GM21423 (cell line): ENCODE data around the gene ZP2.
"Not testable (repeated sequence)": the region's sequence is repeated elsewhere in the genome, so short reads cannot be mapped to it uniquely, and the experiment has no call there.

Experiments used
- ATAC-seq: cut with Tn5 transposase; IDR thresholded peaks from one replicate; pipeline ENCODE4 v1.9.1; 2021; ENCODE audit warnings: mild to moderate bottlenecking, moderate library complexity; ENCODE audit not compliant: unreplicated experiment

Gene ZP2

DNA sequence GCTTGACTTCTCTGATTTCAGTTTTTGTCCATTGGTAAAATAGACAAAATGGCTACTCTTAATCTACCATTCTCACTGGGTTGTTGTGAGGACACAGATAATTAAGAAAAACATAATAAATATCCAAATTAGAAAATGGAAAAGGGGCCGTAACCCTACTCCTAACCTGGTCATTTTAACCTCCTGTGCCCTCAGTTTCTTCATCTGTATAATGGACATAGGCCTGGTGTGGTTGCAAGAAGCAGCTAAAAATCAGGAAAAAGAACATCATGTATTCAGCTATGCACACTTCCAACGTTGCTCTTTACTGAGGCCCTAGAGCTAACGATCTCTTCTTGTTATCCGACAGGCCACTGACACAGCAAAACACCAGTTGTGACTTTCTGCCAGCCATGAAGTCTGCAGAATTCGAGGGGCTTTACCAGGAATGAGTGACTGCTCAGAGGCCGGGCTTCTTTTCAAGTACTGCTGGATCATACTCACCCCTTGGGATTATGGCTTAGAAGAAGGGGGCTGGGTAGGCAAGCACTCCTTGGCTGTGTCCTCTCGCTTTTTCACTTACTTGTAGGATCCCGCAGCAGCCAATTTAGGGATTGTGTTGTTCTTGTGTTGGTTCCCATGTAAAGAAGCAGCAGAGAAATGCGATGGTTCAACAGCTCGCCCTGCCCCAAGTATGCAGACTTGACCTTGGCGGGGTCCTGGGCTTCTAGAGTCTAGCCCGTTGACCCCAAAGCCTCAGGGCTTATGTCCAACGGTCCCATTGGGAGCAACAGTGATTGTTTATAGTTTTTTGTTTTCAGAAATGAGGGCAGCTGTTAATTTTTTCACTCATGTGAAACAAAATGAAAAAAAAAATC lies 32.0 kb downstream of the ZP2 start:
- ATAC-seq = no peak

DNA sequence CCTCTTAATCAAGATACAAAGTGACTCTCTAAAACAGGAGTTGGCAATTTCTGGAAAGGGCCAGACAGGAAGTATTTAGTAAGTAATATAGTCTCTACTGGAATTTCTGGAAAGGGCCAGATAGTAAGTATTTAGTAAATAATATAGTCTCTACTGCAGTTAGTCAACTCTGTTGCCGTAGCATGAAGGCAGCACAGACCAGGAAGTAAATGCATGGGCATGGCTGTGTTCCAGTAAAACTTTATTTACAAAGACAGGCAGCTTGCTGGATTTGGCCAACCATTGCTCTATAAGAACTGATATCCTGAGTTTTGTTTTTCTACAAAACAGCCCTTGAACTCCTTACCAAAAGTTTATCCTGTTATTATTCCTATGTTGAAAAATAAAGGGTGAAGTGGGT lies 36.0 kb downstream of the ZP2 start:
- no peak for ATAC-seq

DNA sequence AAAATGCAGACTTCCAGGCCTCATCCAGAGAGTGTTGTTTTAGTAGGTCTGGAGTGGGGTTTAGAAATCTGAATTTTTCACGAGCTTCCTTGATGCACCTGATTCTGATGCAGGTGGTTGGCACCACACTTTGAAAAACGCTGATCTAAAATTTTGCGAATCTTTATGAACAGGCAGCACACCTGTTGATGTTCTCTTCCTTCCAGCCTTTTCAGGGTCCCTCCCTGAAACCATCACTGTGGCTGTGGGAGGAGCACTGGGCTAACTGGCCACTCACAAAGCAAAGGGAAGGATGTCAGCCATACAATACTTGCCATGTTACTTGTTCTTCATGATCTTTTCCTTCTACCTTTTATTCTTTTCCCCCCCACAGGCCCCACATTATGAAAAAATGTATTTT lies 38.7 kb downstream of the ZP2 start:
- ATAC-seq = no peak

DNA sequence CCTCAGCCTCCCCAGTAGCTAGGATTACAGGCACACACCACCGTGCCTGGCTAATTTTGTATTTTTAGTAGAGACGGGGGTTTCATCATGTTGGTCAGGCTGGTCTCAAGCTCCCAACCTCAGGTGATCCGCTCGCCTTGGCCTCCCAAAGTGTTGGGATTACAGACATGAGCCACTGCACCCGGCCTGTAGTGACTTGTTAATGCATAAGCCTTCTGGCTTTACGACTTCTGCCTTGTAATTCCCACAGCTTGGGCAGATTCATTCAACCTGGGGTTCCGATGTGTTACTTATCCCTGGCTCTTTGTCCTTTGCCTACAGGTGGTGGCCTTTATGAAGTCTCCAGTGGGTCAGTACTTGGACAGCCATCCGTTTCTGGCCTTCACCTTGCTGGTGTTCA lies 41.3 kb downstream of the ZP2 start:
- not testable (repeated sequence) for ATAC-seq

DNA sequence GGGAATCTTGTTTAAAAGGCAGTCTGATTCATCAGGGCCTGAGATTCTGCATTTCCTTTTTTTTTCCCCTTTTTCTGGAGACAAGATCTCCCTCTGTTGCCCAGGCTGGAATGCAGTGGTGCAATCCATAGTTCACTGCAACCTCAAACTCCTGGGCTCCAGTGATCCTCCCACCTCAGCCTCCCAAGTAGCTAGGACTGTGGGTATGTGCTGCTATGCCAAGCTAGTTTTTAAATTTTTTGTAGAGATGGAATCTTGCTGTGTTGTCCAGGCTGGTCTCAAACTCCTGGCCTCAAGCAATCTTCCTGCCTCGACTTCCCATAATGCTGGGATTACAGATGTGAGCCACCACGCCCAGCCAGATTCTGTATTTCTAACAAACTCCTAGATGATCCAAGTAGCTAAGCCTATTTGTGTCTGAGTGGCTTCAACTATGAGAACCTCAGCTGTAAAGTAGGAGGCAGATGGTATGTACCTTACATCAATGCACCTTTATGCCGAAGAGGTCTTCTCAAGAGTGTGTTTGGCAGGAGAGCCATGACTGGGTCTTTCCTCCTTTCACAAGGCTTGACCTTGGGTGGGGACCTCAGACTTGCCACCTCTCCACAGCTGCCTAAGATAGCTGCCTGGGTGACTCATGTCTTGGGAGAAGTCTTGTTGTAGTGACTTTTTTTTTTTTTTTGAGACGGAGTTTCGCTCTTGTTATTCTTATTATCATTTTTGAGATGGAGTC lies 42.0 kb downstream of the ZP2 start:
- no peak for ATAC-seq

DNA sequence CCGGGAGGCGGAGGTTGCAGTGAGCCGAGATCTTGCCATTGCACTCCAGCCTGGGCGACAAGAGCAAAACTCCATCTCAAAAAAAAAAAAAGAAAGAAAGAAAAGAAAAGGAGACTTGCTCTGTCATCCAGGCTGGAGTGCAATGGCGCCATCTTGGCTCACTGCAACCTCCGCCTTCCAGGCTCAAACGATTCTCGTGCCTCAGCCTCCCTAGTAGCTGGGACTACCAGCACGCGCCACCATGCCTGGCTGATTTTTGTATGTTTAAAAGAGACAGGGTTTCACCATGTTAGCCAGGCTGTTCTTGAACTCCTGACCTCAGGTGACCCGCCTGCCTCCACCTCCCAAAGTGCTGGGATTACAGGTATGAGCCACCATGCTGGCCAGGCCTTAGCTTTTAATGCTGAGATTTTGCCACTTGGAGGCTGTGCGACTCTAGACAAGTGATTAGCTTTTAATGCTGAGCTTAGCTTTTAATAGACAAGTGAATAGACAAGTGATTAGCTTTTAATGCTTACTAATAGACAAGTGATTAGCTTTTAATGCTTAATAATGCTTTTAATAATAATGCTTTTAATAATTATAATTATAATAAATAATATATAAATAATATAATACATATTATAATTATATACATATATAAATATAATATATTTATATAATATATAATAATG lies 43.3 kb downstream of the ZP2 start:
- ATAC-seq = no peak

DNA sequence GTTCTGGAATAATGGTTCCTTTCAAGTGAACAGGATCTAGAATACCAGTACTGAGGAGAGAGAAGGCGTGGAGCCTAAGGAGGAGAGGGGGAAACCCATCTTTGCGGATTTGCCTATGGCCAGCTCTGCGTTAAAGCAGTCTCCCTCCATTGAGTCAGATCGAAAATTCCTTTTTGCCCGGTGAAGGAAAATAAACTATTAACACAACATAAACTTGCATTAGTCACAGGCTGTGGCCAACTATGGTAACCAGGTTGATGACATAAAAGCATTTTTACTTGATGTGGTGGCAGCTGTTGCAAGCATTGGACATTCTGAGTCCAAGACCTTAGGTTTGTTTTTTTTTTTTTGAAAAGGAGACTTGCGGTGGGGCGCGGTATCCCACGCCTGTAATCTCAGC lies 44.0 kb downstream of the ZP2 start:
- no peak for ATAC-seq

DNA sequence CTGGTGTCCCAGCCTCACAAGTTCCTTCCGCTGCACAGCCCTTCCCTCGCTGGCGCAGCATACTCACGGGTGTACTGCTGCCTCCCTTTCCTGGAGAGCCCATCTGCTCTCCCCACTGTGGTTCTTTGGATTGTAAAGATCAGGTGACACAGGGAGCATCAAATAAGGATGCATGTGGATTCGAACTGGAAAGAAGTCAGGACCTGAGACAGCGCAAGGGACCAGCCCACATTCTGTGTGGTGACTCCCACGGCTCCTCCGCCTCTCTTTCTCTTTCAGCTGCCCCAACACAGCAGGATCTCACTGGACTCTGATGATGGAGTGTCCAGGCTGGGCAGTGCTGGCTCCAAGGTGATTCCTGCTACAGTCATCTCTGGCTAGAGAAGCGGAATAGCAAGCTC lies 44.8 kb downstream of the ZP2 start:
- no peak for ATAC-seq

DNA sequence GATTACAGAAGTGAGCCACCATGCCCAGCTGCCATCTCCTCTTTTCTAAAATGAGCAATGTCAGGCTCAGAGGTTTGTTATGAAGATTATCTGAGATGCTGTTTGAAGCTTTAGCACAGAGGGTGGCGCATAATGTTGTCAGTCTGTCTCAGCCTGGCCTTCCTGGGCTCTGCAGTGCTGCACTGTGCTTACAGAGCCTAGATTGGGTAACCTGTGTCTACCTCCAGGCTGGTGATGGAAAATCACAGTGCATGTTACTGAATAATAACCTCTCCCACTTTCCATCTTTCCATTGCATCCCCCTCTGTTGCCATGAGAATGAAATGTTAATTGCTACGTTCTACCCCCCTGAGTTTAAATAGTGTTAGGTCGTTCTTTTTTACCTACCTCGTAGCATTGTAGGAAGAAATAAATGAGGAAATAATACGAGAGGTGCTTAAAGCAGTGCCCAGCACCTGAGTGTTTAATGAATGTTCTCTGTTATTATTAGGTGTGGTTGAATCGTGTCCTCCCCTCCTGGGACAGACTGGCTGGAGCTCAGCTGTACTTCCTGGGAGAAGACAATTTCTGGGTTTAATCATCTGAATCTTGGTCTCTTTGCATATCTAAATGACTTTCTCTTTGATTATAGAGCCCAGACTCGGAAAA lies 46.7 kb downstream of the ZP2 start:
- no peak for ATAC-seq

DNA sequence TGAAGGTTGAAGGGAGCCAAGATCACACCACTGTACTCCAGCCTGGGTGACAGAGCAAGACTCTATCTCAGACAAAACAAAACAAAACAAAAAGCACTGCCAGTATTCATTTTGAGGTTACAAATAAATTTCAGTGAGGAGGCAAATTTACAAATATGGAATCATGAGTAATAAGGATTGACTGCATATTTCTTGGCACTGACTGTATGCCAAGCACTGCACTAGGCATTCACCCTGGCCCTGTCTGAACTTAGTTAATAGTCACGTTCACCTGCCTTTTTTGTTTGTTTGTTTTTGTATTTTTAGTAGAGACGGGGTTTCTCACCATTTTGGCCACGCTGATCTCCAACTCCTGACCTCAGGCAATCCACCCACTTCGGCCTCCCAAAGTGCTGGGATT lies 47.8 kb downstream of the ZP2 start:
- no peak for ATAC-seq

DNA sequence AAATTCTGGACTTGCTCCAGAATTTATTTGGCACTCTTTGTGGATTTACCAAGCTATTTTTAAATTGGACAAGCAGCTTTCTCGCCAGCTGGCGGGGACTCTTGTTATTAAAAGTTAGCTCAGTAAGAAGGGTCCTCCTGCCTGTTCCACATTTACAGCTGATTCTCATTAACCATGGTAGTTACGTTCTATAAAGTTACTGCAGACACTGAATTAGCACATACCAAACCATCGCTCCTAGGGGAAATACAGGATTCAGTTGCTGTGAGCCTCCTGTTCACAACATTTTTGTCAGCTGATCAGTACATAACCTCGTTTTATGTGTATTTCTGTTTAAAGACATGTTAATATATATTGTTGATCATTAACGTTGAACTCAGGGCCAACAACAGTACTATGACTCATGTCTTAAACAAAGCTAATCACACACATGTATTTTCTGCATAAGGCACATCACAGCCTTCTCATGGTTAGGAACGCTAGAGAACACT lies 48.7 kb downstream of the ZP2 start:
- ATAC-seq = no peak

DNA sequence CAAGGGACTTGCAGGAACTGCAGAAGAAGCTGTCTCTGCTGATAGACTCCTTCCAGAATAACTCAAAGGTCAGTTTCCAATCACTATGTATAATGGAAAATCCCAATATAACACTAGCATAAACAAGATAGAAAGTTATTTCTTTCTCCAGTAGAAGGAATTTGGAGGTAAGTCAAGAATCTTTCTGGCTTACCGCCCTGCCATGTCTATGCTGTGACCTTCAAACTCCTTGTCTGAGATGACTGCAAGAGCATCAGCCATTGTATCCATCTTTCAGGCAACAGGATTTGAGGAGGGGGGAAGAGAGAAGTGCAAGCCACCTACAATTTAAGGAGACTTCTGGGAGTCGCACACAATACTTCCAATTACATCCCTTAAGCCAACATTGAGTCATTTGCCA lies 50.2 kb downstream of the ZP2 start:
- ATAC-seq = no peak

DNA sequence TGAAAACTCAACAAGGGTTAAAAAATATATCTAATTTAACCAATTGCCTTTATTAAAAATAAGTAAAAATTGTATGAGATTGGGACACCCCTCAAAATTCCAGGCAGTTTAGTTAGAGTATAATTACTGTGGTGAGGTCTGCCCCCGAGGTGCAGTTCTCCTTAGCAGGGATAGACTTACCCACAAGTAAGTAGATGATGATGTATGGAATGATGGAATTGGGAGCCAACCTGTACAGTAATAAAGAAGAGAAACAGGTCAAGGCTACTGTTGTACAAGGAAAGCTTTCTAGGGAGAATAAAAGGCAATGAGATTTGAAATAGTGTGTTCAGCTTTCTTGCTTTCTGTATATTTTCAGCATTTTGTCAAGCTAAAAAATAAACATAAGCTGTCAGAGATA lies 51.1 kb downstream of the ZP2 start:
- ATAC-seq = no peak

DNA sequence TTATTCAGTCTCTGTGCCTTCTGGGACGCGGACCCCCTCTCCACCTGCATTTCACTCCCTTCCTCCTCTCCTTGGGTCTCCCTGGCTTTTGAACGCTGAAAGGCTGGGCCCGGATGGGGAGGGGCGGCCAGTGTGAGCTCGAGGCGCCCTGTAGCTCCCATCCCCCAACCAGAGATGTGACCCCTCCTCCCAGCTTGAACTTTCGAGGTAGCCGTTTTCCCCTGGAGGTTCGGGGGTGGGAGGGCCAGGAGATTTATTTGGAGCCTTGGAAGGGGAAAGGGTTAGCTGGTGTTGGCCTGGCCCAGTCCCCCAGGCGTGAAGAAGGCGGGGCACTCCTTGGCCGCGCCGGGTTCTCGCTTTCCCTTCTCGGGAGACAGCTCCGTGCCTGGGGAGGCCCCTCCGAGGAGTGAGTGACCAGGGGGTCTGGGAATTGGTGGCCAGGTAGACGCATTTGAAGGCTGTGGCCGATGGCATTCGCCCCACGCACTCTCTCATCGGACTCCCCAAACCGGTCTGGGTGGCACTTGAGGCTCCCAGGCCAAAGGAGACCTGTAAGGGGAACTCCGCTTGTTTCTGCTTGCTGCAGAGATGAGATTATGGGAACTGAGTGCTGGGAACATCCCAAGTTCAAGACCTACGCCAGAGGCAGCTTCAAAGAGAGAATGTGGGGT lies 52.0 kb downstream of the ZP2 start:
- ATAC-seq = no peak

DNA sequence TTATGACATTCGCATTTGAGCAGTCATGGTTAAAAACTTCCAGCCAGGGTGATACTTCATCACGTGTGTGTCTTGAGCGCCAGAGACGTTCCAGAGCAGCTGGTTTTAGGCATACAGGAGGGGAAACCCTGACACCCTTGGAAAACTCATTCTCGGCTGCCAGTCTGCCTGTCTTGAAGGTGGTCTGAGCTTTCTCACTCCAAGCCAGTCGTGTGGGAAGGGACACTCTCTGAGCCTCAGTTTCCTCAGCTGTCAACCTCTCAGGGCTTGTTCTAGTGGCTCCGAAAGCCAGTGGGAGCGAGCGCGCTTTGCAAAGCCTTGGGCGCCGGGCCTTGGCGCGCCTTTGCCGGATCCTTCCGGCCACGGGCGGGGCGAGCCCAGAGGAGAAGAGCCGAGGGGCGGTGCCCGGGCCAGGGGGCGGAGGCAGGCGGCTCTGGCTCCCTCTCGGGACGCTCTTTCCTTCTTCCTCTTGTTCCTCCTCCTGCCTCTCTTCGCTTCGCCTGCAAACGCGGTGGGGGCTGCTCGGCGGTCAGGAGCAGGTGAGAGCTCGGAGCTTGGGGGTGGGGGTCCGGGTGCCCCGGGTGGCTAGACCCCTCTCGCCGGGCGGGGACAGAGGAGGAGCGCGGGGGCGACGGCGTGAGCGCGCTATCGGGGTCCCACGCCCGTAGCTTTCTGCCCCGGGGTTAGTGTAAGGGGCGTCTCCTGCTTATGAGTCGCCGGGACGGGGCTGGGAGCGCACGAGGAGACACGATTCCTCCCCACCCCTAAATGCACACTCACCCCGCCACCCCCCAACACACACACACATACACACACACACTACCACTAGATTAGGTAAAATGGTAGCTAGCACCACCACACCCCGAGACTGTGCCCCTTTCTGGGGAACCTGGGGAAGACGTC lies 52.9 kb downstream of the ZP2 start, which contains the start of gene LDAF1:
Gene LDAF1 (plus strand): TSS at position 467 of the 903 bp plus-strand sequence. CDS start 2,509 bp downstream, outside the sequence.
- ATAC-seq = peak; percentile 76

DNA sequence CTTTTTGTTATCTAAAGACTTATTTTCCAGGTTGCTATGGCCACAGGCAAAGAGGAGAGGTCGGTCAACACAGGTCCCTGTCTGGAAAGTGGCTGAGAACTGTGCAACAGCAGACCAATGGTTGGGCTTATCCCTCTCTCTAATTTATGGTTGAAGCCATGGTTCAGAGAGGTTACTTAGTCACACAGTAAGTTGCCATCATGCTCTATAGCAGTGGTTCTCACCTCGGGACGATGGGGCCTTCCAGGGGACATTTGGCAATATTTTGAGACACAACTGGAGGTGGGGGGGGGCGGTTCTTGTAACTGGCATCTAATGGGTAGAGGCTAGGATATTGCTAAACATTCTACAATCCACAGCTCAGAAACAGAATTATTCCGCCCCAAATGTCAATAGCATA lies 53.7 kb downstream of the ZP2 start:
- ATAC-seq = no peak

DNA sequence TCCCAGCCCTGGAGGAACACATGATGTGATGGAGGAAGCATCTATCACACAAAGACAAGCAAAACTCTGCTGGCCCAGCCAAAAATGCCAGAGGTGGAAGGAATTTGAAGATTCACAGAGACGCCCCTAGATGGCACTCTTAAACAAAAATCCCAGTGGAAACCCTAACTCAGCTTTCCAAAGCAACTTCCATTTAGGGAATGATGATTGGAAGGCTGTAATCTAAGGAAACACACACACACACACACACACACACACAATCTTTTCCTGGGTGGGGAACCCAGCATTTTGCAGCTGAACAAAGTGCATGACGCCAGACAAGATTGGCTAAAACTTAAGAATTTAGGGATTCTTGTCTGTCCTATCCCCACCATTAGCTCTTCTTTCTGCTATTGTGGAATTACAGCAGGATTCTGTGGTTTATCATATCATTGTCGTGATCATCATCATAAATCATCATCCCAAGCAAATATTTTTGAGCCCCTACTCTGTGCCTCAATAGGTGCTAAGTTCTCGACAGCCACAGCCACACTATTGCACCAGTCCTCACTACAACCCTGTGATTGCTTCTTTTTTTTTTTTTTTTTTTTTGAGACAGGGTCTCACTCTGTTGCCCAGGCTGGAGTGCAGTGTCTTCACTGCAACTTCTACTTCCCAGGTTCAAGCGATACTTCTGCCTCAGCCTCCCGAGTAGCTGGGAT lies 54.5 kb downstream of the ZP2 start:
- no peak for ATAC-seq

DNA sequence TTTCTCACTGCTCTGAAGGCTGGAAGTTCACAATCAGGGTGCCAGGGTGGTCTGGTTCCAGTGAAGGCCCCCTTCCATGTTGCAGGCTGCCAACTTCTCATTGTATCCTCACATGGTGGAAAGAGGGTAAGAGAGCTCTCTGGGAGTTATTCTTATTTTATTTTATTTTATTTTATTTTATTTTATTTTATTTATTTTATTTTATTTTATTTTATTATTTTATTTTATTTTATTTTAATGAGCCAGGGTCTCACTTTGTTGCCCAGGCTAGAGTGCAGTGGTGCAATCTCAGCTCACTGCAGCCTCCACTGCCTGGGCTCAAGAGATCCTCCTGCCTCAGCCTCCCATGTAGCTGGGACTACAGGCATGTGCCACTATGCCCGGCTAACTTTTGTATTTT lies 55.4 kb downstream of the ZP2 start:
- not testable (repeated sequence) for ATAC-seq
